ENCODE results near the gene INPPL1.

INPPL1 gene

GRCh38 chr11:72253392-72253791 is 28.8 kb downstream of the INPPL1 start:
- TF ChIP-seq, protein P1, sequence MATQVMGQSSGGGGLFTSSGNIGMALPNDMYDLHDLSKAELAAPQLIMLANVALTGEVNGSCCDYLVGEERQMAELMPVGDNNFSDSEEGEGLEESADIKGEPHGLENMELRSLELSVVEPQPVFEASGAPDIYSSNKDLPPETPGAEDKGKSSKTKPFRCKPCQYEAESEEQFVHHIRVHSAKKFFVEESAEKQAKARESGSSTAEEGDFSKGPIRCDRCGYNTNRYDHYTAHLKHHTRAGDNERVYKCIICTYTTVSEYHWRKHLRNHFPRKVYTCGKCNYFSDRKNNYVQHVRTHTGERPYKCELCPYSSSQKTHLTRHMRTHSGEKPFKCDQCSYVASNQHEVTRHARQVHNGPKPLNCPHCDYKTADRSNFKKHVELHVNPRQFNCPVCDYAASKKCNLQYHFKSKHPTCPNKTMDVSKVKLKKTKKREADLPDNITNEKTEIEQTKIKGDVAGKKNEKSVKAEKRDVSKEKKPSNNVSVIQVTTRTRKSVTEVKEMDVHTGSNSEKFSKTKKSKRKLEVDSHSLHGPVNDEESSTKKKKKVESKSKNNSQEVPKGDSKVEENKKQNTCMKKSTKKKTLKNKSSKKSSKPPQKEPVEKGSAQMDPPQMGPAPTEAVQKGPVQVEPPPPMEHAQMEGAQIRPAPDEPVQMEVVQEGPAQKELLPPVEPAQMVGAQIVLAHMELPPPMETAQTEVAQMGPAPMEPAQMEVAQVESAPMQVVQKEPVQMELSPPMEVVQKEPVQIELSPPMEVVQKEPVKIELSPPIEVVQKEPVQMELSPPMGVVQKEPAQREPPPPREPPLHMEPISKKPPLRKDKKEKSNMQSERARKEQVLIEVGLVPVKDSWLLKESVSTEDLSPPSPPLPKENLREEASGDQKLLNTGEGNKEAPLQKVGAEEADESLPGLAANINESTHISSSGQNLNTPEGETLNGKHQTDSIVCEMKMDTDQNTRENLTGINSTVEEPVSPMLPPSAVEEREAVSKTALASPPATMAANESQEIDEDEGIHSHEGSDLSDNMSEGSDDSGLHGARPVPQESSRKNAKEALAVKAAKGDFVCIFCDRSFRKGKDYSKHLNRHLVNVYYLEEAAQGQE (IDR thresholded peaks at IDR 0.05; ENCODE audit: insufficient read depth in 1 of 2, low read depth in 2 of 2, low read length in 2 of 2) = no peak
- no peak for TF ChIP-seq SIN3A (IDR thresholded peaks at IDR 0.05; ENCODE audit: borderline replicate concordance, insufficient read depth, low read length)
- no peak for TF ChIP-seq POLR2AphosphoS5 (IDR thresholded peaks at IDR 0.05; ENCODE audit: low read depth, low read length)
- no peak for TF ChIP-seq TAF1 (IDR thresholded peaks at IDR 0.05; ENCODE audit: borderline replicate concordance, insufficient read depth, low read length)
- no peak for TF ChIP-seq FOXP2 (optimal IDR thresholded peaks at IDR 0.05; ENCODE audit: borderline replicate concordance, extremely low read depth, extremely low read length, insufficient read depth)

DNA sequence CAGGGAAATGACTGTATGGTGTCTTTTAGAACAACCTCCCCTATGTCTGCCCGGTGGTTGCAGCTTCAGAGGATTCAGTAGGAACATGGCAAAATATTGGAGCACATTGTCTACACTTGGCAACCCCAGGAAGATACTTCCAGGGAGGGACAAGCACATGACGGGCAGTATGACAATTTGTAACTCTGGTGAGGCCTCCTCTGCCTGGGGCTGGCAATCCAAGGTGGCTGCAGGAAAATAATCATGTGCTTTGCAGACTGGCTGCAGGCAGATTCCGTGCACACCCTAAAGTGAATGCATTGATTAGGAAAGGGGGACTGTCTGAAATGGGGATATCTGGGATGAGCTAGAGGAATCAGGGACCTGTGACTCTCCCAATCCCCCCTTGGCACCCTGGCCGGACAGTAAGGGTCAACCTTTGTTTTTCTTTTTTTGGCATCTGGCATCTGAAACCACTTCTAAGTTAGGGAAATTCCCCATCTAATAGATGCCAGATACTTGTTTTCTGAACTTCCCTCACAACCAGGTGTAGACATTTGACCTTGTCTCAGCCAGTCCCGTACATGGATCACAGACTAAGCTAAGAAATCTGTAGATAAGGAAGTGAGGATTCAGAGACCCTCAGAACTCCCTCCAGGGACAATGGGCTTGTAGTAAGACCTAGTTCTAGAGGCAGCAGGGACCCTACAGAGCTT is 29.9 kb downstream of the INPPL1 start:
- no peak for TF ChIP-seq SIN3A (IDR thresholded peaks at IDR 0.05; ENCODE audit: borderline replicate concordance, insufficient read depth, low read length)
- no peak for TF ChIP-seq FOXP2 (optimal IDR thresholded peaks at IDR 0.05; ENCODE audit: borderline replicate concordance, extremely low read depth, extremely low read length, insufficient read depth)
- TF ChIP-seq POLR2AphosphoS5 (IDR thresholded peaks at IDR 0.05; ENCODE audit: low read depth, low read length) = no peak
- no peak for TF ChIP-seq TAF1 (IDR thresholded peaks at IDR 0.05; ENCODE audit: borderline replicate concordance, insufficient read depth, low read length)
- TF ChIP-seq, protein P1 (IDR thresholded peaks at IDR 0.05; ENCODE audit: insufficient read depth in 1 of 2, low read depth in 2 of 2, low read length in 2 of 2) = no peak

GRCh38 chr11:72257570-72257969 is 33.0 kb downstream of the INPPL1 start:
- TF ChIP-seq, protein P1 (IDR thresholded peaks at IDR 0.05; ENCODE audit: insufficient read depth in 1 of 2, low read depth in 2 of 2, low read length in 2 of 2) = no peak
- no peak for TF ChIP-seq SIN3A (IDR thresholded peaks at IDR 0.05; ENCODE audit: borderline replicate concordance, insufficient read depth, low read length)
- TF ChIP-seq TAF1 (IDR thresholded peaks at IDR 0.05; ENCODE audit: borderline replicate concordance, insufficient read depth, low read length) = no peak
- TF ChIP-seq POLR2AphosphoS5 (IDR thresholded peaks at IDR 0.05; ENCODE audit: low read depth, low read length) = no peak
- TF ChIP-seq FOXP2 (optimal IDR thresholded peaks at IDR 0.05; ENCODE audit: borderline replicate concordance, extremely low read depth, extremely low read length, insufficient read depth) = no peak

DNA sequence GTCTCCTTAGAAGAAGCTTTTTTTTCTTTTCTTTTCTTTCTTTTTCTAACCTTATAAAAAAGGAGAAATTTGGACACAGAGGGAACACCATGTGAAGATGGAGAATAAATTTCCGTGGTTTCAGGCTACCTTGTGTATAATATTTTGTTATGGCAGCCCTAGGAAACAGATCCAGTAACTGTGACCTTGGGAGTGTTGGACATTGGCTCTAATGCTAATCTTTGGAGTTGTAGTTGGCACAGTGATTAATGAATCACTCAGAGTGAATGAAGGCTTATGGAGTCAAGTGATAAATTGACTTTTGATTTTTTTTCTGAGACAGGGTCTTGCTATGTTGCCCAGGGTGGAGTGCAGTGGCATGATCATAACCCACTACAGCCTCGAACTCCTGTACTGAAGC is 34.9 kb downstream of the INPPL1 start:
- no peak for TF ChIP-seq FOXP2 (optimal IDR thresholded peaks at IDR 0.05; ENCODE audit: borderline replicate concordance, extremely low read depth, extremely low read length, insufficient read depth)

DNA sequence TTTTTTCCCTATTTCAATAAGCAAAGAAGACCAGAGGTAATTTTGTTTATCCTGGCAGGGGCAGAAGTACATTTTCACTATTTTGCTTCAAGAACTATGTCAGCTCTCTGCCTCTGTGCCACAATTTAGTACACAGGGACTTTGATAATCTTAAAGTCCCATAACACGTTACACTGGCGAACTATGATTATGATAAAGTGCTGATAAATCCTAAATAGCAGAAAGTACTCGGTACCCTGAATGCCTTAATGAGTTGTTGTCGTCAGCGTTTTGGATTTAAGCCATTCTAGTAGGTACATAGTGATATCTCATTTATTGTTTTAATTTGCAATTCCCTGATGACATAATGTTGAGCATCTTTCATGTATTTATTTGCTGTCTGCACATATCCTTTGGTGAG is 36.0 kb downstream of the INPPL1 start:
- TF ChIP-seq, protein P1 (IDR thresholded peaks at IDR 0.05; ENCODE audit: insufficient read depth in 1 of 2, low read depth in 2 of 2, low read length in 2 of 2) = no peak
- no peak for TF ChIP-seq POLR2AphosphoS5 (IDR thresholded peaks at IDR 0.05; ENCODE audit: low read depth, low read length)
